NCI-H510A (cell line): Measurements from ENCODE around the gene AUNIP.

Source experiments
- DNase-seq: peaks from one replicate; lab custom pipeline; 2025; lab: John Stamatoyannopoulos, UW

The AUNIP gene

DNA sequence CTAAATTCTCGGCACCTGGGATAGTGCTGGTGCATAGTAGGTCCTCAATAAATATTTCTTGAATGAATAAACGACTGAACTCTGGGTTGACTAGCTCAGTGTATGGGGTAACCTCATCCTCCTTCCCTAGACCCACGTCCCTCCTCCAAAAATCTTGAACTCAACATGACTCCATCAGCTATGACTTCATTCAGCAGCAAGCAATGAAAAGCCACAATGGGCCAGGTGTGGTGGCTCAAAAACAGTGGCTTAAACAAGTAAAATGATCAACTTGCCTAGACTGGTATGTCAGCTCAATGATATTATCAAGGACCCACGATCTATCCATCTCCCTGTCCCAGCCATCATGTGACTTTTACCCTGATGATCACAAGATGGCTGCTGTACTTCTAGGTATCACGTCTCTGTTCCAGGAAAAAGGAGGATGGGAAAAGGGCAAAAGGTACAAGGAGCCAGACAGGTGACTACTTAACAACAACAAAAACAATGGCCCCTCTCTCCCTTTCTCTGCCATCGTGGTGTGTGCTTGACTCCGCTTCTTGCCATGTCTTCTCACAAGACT, 29.2 kb upstream of the AUNIP start:
- DNase-seq = no peak

DNA sequence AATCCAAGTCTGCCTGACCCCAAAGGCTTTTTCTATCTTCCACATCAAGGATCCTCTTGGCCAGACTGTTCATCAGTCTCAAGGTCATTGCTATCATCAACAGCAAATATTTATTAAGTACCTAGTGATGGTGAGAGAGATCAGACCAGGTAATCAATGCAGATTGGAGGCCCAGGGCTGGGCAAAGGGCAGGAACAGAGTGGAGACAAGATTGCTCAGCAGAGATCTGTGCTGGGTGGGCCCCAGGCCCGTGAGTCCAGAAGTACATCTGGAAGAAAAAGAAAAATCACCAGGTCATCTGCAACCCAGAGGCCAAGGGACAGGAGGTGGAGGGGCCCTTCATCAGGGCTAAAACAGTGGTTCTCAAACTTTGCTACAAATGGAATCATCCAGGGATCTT, 26.3 kb upstream of the AUNIP start:
- DNase-seq = no peak

- DNase-seq = no peak
Observed at GRCh38 chr1:25881266-25881665, 22.0 kb upstream of the AUNIP start.

- no peak for DNase-seq
Observed at GRCh38 chr1:25880518-25880917, 21.3 kb upstream of the AUNIP start.

DNA sequence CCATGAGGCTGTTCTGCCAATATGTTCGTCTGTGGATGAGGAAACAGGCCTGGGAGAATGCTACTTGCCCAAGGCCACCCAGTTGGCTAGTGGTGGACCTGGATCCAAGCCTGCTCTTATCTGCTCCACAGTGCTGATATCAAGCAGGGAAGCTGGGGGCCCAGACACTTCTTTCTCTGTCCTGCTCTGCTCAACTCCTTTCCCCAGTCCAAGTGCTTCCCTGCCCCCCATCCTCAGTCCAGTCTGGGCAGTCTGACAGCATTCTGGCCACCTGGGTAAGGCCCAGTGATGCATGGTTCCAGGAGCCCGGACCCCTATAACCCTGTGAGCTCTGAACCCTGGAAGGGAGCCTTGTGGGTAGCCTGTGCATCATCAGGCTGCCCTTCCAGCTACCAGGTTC, 20.4 kb upstream of the AUNIP start:
- no peak for DNase-seq

- DNase-seq = no peak
Observed at GRCh38 chr1:25878690-25879089, 19.4 kb upstream of the AUNIP start.

DNA sequence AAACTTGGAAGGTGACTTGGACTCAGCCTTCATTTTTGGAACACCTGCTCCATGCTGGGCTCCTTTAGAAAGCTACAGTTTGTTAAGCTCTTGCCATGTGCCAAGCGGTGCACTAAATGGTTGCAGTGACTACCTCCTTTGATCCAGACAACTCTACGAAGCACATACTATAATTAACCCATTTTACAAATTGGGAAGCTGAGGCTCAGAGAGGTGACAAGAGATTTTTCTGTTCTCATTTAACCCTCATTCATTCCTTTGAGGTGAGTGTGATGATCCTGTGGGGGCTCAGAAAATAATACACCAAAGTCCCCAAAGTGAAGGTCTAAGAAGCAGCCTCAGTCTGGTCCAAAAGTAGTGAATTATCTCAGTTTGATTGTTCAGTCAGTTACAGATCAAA, 17.9 kb upstream of the AUNIP start:
- no peak for DNase-seq

DNA sequence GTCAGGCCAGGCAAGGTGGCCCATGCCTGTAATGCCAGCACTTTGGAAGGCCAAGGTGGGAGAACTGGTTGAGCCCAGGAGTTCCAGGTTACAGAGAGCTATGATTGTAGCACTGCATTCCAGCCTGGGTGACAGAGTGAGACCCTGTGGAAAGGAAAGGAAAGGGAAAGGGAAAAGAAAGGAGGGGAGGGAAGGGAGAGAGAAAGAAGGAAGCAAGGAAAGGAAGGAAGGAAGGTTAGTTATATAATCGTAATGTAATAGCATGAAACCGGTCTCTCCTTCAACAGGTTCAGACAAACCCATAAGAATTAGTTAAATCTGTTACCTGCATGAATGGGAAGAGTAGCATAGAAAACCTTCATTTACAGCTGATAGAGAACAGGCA, 17.4 kb upstream of the AUNIP start:
- no peak for DNase-seq

DNA sequence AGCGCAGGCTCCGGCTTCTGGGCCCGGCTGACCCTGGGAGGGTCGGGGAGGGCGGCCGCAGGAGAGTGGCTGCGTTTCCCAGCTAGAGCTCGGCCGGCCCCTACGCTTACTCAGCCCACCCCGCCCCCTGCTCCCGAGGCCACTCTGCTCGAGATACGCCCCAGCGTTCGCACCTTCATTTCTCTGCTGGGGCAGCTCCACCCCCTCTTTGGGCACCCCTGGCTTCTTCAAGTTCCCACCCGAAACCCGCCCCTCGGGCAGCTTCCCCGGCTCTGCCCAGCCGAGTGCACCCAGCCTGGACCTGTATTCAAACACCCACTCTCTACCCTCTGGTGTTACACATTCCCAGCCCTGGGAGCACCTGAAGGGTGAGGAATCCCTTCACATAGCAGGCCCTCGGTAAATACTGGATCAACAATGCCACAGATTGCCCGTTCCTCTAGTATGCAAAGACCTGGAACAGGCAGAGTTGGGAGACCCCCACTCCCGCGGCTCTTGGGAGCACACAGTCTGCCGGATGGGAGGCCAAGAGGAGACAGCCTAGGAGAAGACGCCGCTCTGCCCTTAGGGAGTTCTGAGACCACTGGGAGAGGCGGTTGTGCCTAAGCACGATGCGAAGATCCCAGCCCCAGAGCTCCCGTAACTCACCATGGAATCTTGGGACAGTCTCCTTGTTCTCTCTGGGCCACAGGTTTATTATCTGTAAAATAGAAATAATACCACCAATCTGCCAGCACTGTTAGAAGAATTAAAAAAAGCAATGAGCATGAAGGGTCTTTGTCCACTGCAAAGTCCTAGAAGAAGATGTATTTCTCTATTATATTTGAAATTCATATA, 16.8 kb upstream of the AUNIP start:
- DNase-seq = no peak

GRCh38 chr1:25875154-25875855, 16.0 kb upstream of the AUNIP start, which contains the start of gene PAQR7:
Gene PAQR7 (minus strand): TSS chr1:25875708. CDS start chr1:25863839, 11,869 bp downstream.
- DNase-seq = peak; percentile 58

GRCh38 chr1:25874635-25875153, 15.4 kb upstream of the AUNIP start:
- DNase-seq = no peak

GRCh38 chr1:25874209-25874608, 15.0 kb upstream of the AUNIP start:
- DNase-seq = no peak

GRCh38 chr1:25873120-25873519, 13.9 kb upstream of the AUNIP start:
- DNase-seq = no peak

DNA sequence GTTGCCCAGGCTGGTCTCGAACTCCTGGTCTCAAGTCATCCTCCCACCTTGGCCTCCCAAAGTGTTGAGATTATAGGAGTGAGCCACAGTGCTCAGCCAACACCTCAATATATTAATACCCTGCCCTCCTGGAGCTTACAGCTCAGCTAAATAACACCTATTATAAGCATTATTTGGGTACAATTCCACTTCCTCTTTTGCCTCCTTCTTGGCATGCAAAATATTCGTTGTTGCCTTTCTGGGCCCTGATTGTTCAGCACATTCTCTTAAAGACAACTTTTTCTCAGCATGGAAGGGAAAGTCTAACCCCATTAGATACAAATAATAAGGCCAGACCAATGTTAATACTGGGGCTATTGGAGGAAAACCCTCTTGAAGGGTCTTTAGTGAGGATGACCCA, 13.5 kb upstream of the AUNIP start:
- DNase-seq = no peak

GRCh38 chr1:25871704-25872494, 12.6 kb upstream of the AUNIP start:
- no peak for DNase-seq

DNA sequence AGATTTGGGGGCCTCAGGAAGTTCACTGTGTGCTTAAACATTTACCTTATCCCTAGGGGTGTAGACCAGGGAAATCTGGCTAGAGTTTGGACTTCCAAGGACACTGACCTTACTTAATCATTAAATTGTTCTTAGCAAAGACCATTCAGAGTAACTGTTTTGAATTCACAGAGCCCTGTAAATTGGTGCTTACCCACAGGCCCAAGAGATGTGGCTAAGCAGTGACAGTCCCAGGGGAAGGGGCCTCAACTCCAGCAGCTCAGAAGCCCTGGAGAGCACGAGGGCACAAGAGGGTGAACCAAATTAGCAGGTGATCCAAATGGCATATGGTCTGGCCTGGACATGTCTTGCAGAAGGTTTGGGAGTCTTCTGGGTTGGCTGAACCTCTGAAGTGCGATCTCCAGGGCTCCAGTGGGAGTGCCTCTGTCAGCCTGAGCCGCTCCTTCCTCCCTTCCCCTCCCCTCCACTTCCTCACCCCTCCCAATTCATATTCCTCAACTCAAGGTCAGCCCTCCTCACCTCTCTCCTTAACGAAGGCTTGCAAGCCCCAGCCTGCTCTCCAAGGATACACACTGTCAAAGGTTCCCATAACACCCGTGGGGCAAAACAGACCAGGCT, 11.9 kb upstream of the AUNIP start:
- DNase-seq = no peak

DNA sequence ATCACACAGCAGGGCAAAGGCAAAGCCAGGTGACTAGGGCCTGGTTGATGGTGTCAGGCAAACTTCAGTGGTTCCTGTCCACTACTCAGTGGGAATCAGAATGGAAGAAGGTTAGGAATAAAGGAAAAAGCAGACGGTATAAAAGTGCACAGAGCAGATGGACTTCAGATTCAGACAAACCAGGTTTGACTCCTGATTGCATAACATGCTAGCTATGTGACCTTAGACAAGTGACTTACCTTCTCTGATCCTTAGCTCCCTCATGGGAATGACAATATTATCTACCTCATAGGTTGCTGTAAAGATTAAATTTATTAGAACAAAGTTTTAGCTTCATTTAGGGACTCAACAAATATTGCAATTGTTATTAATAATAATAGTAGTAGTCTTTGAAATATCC, 11.4 kb upstream of the AUNIP start:
- DNase-seq = no peak

DNA sequence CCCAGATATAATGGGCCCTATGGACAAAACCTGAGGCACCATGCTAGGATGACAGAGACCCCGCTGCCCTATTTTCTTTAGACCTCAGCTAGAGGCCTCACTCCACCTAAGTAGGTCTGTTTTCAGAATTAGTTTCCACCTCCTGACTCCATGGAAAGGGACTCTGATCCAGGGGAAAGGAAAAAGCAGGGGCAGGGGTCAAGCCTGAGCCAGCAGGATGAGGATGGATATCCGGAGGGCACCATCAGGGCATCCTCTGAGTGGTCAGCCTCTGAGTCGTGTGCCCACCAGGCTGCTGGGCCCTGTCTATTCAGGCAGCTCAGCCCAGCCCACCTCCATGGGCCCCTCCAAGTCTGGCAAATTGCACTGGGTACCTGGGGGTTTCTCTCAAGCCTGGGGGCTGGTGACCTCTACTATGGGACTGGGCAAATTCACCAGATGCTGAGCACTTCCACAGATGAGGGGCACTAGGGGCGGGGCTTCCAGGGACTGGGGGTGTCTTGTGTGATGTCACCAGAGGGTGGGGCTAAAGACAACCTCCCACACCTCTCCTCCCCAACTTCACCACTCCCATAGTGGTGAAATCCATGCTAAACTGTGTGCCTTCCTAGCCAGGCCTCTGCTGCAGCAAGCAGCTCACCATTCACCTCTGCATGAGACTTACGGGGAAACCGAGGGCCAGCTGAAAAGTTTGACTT, 10.8 kb upstream of the AUNIP start:
- no peak for DNase-seq

GRCh38 chr1:25867210-25867991, 8.1 kb upstream of the AUNIP start:
- DNase-seq = no peak

- no peak for DNase-seq
Observed at GRCh38 chr1:25866288-25866687, 7.0 kb upstream of the AUNIP start.
